ENCODE data around the gene RPS4Y2. TPM values are rescaled to one million over a fixed set of nuclear protein-coding genes. Genes with fewer than 3 reads are reported as not detected.
A peak's percentile ranks its signal among the peaks of the same experiment; 100 is the strongest.

Gene RPS4Y2
- total RNA-seq, result not detected in 2 replicates

GRCh38 chrY:20755808-20756207 is at the start of gene RPS4Y2:
TSS of gene RPS4Y2 (plus strand) at chrY:20756108. CDS start at chrY:20756164, 56 bp downstream.
- Mint-ChIP-seq H3K9me3 (peaks cover 3% of the 10 kb centered on the region), H3K4me1 (peaks cover 2% of the 10 kb centered on the region), H3K27ac (no peak within 1 kb of the TSS), H3K4me3 (no peak within 1 kb of the TSS), H3K27me3 (no peaks in the 10 kb centered on the region), H3K36me3 (ENCODE audit: low read depth) (no peaks in the 10 kb centered on the region)
- no peak for DNase-seq
- intact Hi-C loops (cut with micrococcal nuclease), result no loop called here

- intact Hi-C loops (cut with micrococcal nuclease), result loop anchor here (1.0 kb wide), 1 partner anchor 138 kb away; no protein-coding TSS in a partner anchor
- Mint-ChIP-seq H3K27ac (peak overlapping the region; percentile 41), H3K27me3 (no peaks in the 10 kb centered on the region), H3K4me1 (peaks cover 10% of the 10 kb centered on the region), H3K4me3 (no peak overlapping the region), H3K36me3 (ENCODE audit: low read depth) (peaks cover 1% of the 10 kb centered on the region), H3K9me3 (peaks cover 17% of the 10 kb centered on the region)
- peak; percentile 63 for DNase-seq
Observed at GRCh38 chrY:20714391-20714790, 41.5 kb upstream of the RPS4Y2 start.

- no peak overlapping the region for H3K4me3 Mint-ChIP-seq
Observed at GRCh38 chrY:20726184-20726907, 29.6 kb upstream of the RPS4Y2 start.

DNA sequence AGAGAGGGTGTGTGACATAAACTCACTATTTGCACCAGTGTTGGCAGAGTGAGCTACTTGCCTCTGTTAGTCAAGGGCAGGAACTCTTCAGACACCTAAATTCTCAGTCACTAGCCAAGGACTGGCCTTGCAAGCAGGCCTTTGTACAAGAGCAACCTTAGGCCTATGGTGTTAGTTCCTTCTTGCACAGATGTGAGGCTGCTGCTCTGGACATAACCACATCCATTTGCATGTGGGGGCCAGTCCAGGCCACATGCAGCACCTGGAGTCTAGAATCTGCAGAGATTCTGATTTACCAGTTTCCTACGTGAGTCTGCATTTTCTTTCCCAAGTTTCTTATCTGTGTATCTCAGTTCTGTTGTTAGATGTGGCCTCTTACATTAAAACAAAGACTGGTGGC is 20.7 kb upstream of the RPS4Y2 start:
- intact Hi-C loops (cut with micrococcal nuclease), result no loop called here
- DNase-seq, result no peak
- Mint-ChIP-seq H3K27me3 (no peaks in the 10 kb centered on the region), H3K27ac (no peak overlapping the region), H3K9me3 (no peaks in the 10 kb centered on the region), H3K36me3 (ENCODE audit: low read depth) (no peaks in the 10 kb centered on the region), H3K4me3 (no peak overlapping the region), H3K4me1 (peaks cover 16% of the 10 kb centered on the region)

More at GRCh38 chrY:20726184-20726907, 29.6 kb upstream of the RPS4Y2 start:
- Mint-ChIP-seq H3K27me3 (no peaks in the 10 kb centered on the region), H3K27ac (no peak overlapping the region), H3K4me1 (no peaks in the 10 kb centered on the region), H3K9me3 (peaks cover 3% of the 10 kb centered on the region), H3K36me3 (ENCODE audit: low read depth) (no peaks in the 10 kb centered on the region)
- DNase-seq, result no peak
- intact Hi-C loops (cut with micrococcal nuclease), result no loop called here

- H3K27me3 Mint-ChIP-seq, result no peaks in the 10 kb centered on the region
- intact Hi-C loops (cut with micrococcal nuclease), result loop anchor here (1.0 to 10.0 kb wide), 4 partner anchors 75 to 1308 kb away; no protein-coding TSS in a partner anchor
- peaks cover 34% of the 10 kb centered on the region for H3K4me1 Mint-ChIP-seq
- DNase-seq, result no peak
- no peaks in the 10 kb centered on the region for H3K9me3 Mint-ChIP-seq
- no peaks in the 10 kb centered on the region for H3K36me3 Mint-ChIP-seq (ENCODE audit: low read depth)
- H3K4me3 Mint-ChIP-seq, result no peak overlapping the region
- no peak overlapping the region for H3K27ac Mint-ChIP-seq
Observed at GRCh38 chrY:20739806-20740205, 16.1 kb upstream of the RPS4Y2 start.

- H3K36me3 Mint-ChIP-seq (ENCODE audit: low read depth), result no peaks in the 10 kb centered on the region
- no peak overlapping the region for H3K4me3 Mint-ChIP-seq
- H3K27me3 Mint-ChIP-seq, result no peaks in the 10 kb centered on the region
- peak overlapping the region; percentile 7 for H3K27ac Mint-ChIP-seq
- intact Hi-C loops (cut with micrococcal nuclease), result loop anchor here (1.0 to 10.0 kb wide), 4 partner anchors 74 to 1308 kb away; no protein-coding TSS in a partner anchor
- DNase-seq, result peak; percentile 80
- no peaks in the 10 kb centered on the region for H3K9me3 Mint-ChIP-seq
- H3K4me1 Mint-ChIP-seq, result peaks cover 42% of the 10 kb centered on the region
Observed at GRCh38 chrY:20740609-20741008, 15.3 kb upstream of the RPS4Y2 start.

DNA sequence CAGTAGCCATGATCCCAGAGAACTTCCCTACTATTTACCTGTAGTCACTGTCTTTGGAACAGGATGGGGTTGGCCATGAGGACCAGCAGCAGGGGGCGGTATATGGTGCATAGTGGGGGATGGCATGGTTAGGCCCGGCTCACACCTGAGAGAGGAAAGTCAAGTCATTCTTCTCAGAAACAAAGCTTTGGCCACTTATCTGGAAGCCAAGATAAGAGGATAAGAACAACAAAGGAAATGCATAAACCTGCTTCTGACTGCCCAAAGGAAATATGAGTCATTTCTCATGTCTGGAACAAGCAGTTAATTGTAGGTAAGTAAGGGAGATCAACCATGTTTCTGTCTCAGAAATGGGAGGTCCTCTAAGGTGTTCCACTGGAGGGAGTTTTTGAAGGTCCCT is 10.8 kb upstream of the RPS4Y2 start:
- no peaks in the 10 kb centered on the region for H3K36me3 Mint-ChIP-seq (ENCODE audit: low read depth)
- DNase-seq, result peak; percentile 83
- intact Hi-C loops (cut with micrococcal nuclease), result loop anchor here (1.0 to 10.0 kb wide), 6 partner anchors 37 to 497 kb away; partner anchors contain the start of gene EIF1AY
- H3K9me3 Mint-ChIP-seq, result no peaks in the 10 kb centered on the region
- peaks cover 60% of the 10 kb centered on the region for H3K4me1 Mint-ChIP-seq
- H3K27ac Mint-ChIP-seq, result peak overlapping the region; percentile 76
- no peaks in the 10 kb centered on the region for H3K27me3 Mint-ChIP-seq
- H3K4me3 Mint-ChIP-seq, result peak overlapping the region; percentile 63

DNA sequence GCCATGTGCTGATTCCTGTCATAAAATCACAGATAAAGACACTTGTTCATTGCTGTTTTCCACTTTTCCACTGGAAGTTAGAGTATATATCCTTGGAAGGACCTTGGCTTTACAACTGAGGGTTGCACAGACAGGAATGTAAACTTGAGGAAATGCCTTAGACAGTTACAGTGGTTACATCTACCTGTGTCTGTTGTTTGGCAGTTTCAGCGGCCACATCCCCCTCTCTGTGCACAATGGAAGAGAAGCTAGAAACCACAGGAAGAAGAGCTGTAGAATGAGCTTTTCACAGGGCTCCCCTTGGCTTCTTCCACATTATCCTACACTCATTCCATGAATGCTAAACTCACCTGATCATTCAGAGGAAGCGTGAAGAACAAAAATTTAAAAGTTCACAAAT is 9.0 kb upstream of the RPS4Y2 start:
- Mint-ChIP-seq H3K9me3 (no peaks in the 10 kb centered on the region), H3K27ac (peak overlapping the region; percentile 76), H3K36me3 (ENCODE audit: low read depth) (no peaks in the 10 kb centered on the region), H3K27me3 (no peaks in the 10 kb centered on the region), H3K4me1 (peaks cover 58% of the 10 kb centered on the region), H3K4me3 (peak overlapping the region; percentile 39)
- intact Hi-C loops (cut with micrococcal nuclease), result loop anchor here (5.0 to 10.0 kb wide), 4 partner anchors 35 to 495 kb away; no protein-coding TSS in a partner anchor
- DNase-seq, result peak; percentile 75

GRCh38 chrY:20763869-20764268 is 8.0 kb downstream of the RPS4Y2 start:
- intact Hi-C loops (cut with micrococcal nuclease), result no loop called here
- peak overlapping the region; percentile 71 for H3K4me3 Mint-ChIP-seq
- peaks cover 42% of the 10 kb centered on the region for H3K4me1 Mint-ChIP-seq
- H3K27ac Mint-ChIP-seq, result peak overlapping the region; percentile 76
- peaks cover 11% of the 10 kb centered on the region for H3K9me3 Mint-ChIP-seq
- no peak for DNase-seq
- peaks cover 7% of the 10 kb centered on the region for H3K36me3 Mint-ChIP-seq (ENCODE audit: low read depth)
- no peaks in the 10 kb centered on the region for H3K27me3 Mint-ChIP-seq

DNA sequence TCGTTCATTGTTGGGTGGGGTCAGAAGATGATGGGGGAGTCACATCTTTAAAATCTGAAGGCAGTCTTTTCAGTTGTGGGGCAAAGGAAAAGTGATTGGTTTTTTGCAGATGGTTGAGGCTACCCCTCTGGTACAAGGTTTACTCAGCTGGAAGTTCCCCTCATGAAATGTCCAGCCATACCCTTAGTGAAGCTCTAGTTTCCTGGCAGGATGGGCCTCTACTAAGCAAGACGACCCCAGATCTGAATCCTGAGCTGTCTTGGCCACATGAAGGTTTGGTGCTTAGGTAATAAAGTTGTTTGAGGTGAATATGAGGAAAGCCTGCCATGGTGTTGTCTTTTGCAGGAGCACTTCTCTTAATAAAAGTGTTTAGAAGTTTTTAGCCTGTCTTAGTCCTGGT is 9.2 kb downstream of the RPS4Y2 start:
- DNase-seq, result no peak
- H3K4me1 Mint-ChIP-seq, result peaks cover 45% of the 10 kb centered on the region
- intact Hi-C loops (cut with micrococcal nuclease), result no loop called here
- H3K4me3 Mint-ChIP-seq, result no peak overlapping the region
- H3K36me3 Mint-ChIP-seq (ENCODE audit: low read depth), result peaks cover 7% of the 10 kb centered on the region
- no peak overlapping the region for H3K27ac Mint-ChIP-seq
- H3K9me3 Mint-ChIP-seq, result peaks cover 8% of the 10 kb centered on the region
- H3K27me3 Mint-ChIP-seq, result no peaks in the 10 kb centered on the region

DNA sequence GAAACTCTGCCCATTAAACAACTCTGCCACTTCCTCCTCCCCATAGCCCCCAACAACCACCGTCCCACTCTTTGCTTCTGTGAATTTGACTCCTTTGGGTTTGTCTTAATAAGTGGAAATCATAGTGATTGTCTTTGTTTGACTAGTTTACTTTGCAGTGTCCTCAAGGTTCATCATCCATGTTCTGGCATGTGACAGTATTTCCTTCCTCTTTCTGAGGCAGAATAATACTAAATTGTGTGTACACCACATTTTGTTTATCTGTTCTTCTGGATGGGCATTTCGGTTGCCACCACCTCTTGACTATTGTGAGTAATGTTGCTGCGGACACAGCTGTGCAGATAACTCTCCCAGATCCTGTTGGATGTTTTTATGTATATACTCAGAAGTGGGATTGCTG is 14.8 kb downstream of the RPS4Y2 start:
- Mint-ChIP-seq H3K27ac (no peak overlapping the region), H3K4me1 (peaks cover 50% of the 10 kb centered on the region), H3K9me3 (peaks cover 7% of the 10 kb centered on the region), H3K36me3 (ENCODE audit: low read depth) (peaks cover 13% of the 10 kb centered on the region), H3K27me3 (no peaks in the 10 kb centered on the region), H3K4me3 (no peak overlapping the region)
- intact Hi-C loops (cut with micrococcal nuclease), result no loop called here
- no peak for DNase-seq

GRCh38 chrY:20776104-20776503 is 20.2 kb downstream of the RPS4Y2 start:
- no peak overlapping the region for H3K4me3 Mint-ChIP-seq
- H3K36me3 Mint-ChIP-seq (ENCODE audit: low read depth), result peaks cover 16% of the 10 kb centered on the region
- H3K27me3 Mint-ChIP-seq, result no peaks in the 10 kb centered on the region
- peaks cover 9% of the 10 kb centered on the region for H3K9me3 Mint-ChIP-seq
- no peak overlapping the region for H3K27ac Mint-ChIP-seq
- DNase-seq, result no peak
- intact Hi-C loops (cut with micrococcal nuclease), result no loop called here
- H3K4me1 Mint-ChIP-seq, result peaks cover 44% of the 10 kb centered on the region

GRCh38 chrY:20780104-20780654 is 24.3 kb downstream of the RPS4Y2 start:
- peaks cover 5% of the 10 kb centered on the region for H3K9me3 Mint-ChIP-seq
- H3K4me3 Mint-ChIP-seq, result no peak overlapping the region
- peaks cover 10% of the 10 kb centered on the region for H3K36me3 Mint-ChIP-seq (ENCODE audit: low read depth)
- H3K4me1 Mint-ChIP-seq, result peaks cover 40% of the 10 kb centered on the region
- DNase-seq, result no peak
- H3K27ac Mint-ChIP-seq, result no peak overlapping the region
- intact Hi-C loops (cut with micrococcal nuclease), result loop anchor here (5.0 kb wide), 1 partner anchor 33 kb away; no protein-coding TSS in a partner anchor
- H3K27me3 Mint-ChIP-seq, result no peaks in the 10 kb centered on the region

DNA sequence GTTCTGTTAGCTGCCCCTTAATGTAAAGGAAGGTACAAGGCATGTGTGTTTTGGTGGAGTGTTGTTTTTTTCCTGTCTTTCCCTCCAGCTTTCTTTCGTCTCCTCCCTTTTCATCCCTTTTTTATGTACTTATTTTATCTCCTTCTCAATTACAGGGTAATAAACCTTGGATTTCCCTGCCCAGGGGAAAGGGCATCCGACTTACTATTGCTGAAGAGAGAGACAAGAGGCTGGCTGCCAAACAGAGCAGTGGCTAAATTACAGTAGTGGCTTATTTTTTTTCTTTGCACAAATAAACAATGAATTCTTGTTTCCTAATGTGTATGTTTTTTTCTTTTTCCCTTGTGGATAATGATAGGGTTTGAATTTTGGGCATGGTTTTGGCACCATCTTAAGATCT is 24.9 kb downstream of the RPS4Y2 start:
- H3K36me3 Mint-ChIP-seq (ENCODE audit: low read depth), result peaks cover 7% of the 10 kb centered on the region

More for the DNA sequence above, 24.9 kb downstream of the RPS4Y2 start:
- DNase-seq, result no peak
- Mint-ChIP-seq H3K9me3 (peaks cover 5% of the 10 kb centered on the region), H3K4me1 (peaks cover 43% of the 10 kb centered on the region), H3K27me3 (no peaks in the 10 kb centered on the region), H3K27ac (no peak overlapping the region), H3K4me3 (no peak overlapping the region)
- intact Hi-C loops (cut with micrococcal nuclease), result loop anchor here (5.0 kb wide), 1 partner anchor 33 kb away; no protein-coding TSS in a partner anchor
